ENCODE results near the gene CNKSR2. TPM values are rescaled to one million over a fixed set of nuclear protein-coding genes. Genes with fewer than 3 reads are reported as not detected.
A peak's percentile ranks its signal among the peaks of the same experiment; 100 is the strongest.
"Not testable (repeated sequence)": the region's sequence is repeated elsewhere in the genome, so short reads cannot be mapped to it uniquely, and the experiment has no call there.

CNKSR2 gene
- polyA plus RNA-seq, 3 donors = 1.1 to 1.4 (median 1.3) TPM

DNA sequence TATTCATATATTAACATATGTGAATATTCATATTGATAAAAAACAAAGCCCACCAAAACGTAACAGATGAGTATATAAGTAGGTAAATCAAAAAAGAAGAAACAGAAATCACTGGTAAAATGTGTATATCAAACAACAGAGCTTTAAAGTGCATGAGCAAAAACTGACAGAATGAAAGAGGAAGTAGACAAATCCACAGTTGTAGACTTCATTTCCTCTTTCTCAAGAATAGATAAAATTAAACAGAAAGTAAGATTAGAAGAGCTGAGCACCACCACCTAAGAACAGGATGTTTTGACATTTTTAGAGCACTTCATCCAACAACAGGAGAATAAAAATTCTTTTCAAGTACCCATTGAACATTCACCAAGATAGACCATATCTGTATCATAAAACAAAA is 64.6 kb downstream of the CNKSR2 start:
- no peak for DNase-seq

GRCh38 chrX:21440911-21441310 is 66.7 kb downstream of the CNKSR2 start:
- DNase-seq = no peak

DNA sequence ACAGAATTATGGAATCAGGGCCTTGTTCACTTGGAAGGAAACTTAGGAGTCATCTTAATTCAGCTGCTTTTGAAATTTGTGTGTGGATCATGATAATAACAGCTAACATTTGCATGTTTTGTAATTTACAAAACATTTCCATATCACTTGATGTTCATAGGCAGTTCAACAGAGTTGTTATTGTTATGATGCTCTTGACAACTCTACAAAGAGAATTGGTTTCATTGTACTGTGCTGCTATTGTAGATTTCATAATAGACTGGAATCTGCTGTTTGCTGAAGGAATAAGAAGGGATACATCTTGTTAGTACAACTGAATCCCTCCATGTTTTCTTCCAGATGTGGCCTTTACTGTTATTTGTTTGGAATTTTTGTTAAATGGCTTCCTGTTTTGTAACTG is 83.5 kb downstream of the CNKSR2 start:
- DNase-seq = no peak

DNA sequence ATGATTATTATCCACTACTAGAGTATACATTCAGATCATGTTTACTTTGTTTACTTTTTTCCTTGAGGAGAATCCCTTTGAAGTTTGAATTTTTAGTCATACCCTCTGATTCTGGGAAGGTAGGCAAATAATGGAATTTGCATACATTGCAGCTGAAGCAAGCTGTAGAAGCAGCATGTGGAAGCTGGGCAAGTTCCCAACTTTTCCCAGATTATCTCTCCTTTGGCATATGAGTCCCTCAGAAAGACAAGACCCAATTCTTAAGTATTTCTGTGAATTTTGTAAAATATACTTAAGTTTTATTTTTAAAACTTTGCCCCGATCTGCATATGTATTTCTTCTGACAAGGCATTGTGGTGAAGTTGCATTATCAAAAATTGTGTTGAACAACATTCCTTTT is 94.9 kb downstream of the CNKSR2 start:
- no peak for DNase-seq

DNA sequence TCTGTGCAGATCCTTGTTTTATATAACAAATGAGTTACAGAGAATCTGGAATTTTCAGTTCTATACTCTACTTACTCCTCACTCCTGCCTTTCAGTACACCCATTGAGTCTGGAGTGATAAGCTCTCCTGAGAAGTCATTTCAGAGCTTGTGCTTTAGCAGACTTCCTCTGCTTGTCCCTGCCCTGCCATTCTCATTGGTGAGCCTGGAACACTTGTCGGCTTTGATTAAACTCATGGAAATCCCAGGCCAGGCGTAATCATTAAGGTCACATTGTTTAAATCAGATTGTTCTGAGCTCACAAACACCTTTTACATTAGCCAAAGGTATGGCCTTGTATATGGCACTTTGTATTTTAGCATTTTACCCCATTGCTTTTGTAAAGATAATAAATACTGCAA is 102.7 kb downstream of the CNKSR2 start:
- no peak for DNase-seq

DNA sequence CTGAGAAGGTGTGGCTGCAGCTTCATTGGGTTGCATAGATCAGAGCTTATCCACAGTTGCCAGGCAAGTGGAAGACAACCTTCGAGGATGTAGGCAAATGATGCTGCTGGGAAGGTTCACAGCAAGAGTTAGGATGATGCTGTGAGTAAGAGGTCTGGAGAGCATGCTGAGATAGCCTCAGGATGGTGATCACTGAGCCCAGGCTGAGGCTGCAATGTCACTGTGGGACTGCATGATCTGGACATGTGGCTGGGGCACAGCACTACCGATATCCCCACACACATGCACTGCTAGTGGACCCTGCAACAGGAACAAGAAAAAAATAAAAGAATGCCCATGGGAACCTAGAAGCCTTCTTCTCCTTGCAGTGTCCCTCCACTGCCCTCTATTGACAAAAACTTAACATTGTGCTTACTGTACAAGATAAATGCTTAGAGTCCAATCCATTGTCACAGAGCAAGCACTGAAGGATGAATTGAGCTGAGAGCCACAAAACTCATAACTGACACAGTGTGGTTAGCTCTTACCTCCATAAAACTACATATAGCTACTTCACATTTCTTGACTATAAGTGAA is 105.6 kb downstream of the CNKSR2 start:
- DNase-seq = peak; percentile 38

- no peak for DNase-seq
Measured at GRCh38 chrX:21481761-21482160, 107.5 kb downstream of the CNKSR2 start.

- not testable (repeated sequence) for DNase-seq
Measured at GRCh38 chrX:21484051-21484450, 109.8 kb downstream of the CNKSR2 start.

GRCh38 chrX:21487832-21488231 is 113.6 kb downstream of the CNKSR2 start:
- peak; percentile 11 for DNase-seq

GRCh38 chrX:21490341-21490740 is 116.1 kb downstream of the CNKSR2 start:
- no peak for DNase-seq

DNA sequence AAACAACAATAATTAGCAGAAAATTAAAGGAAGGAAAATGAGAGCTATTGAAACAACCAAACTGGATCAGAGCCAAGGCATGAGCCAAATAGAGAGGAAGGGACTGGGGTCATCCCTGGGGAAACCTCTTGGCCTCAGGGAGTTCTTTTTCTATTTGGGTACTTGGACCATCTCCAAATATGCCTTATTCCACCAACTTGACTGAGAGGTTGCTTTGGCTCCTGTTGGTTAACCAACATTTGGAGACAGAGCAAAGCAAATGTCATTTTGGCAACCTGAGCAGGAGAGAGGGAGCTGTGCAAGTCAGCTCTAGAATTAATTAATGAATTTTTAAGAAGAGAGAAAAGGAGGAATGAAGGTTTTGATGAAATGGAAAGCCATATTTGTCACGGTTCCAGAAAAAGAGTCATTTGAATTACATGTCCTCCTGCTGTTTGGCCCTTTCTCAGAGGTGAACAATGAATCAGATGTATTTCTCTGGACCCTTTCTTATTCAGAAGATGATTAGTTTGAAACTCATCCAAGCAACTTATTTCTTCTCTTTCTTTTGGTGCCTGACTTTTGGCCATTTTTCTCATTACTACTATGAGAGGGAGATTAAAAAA is 119.1 kb downstream of the CNKSR2 start:
- no peak for DNase-seq

- no peak for DNase-seq
Measured at GRCh38 chrX:21503593-21503992, 129.4 kb downstream of the CNKSR2 start.

DNA sequence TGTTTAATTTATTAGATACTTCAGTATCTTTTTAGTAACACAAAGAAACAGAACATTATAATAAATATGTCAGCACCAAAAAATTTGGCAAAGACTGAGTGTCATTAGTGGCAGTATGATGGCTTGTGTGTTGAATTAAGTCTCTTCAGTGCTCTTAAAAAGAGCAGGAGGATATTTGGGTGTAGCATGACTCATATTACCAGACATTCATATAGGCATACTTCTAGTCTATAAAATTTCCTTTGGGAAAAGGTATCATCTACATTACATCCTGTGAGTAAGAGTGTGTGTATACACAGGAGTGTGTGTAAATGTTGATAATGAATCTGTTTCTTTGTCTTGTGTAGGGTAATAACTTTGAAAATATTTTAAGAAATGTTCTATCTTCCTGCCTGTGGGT is 135.7 kb downstream of the CNKSR2 start:
- DNase-seq = no peak

GRCh38 chrX:21524008-21524407 is 149.8 kb downstream of the CNKSR2 start:
- DNase-seq = no peak

DNA sequence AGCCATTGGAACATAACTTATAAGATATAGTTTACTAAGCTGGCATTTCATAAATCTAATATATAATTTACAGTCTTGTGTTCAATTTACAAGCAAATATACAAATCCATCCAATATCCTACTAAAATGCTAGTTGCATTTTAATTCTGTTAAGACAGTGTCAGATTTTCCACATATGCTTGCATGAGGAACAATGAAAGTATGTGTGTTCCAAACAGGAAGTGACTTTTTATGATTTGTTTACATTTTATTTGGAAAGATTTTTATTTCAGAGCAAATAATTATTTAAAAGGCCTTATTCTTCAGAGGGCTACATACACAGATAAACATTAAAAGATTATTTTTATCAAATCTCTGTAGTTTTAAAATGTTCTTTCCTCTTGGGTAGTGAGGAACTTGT is 153.9 kb downstream of the CNKSR2 start:
- DNase-seq = no peak

DNA sequence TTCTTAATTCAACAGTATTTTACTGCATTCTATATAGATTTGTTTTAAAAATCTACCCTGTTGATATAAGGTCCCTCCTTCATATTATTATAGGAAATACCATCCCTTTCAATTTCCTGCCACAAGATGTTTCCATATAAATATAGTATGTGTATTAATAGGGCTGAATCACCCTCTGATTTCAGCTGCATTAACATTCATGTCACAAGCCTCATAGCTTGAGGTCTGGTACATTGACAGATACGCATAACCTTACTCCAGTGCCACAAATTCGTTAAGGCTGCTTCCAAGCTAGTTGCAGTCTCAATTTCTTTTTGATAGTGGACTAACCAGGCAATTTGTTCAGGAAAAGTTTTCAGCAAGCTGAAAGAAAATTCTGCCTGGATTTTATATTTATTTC is 155.6 kb downstream of the CNKSR2 start:
- DNase-seq = no peak

DNA sequence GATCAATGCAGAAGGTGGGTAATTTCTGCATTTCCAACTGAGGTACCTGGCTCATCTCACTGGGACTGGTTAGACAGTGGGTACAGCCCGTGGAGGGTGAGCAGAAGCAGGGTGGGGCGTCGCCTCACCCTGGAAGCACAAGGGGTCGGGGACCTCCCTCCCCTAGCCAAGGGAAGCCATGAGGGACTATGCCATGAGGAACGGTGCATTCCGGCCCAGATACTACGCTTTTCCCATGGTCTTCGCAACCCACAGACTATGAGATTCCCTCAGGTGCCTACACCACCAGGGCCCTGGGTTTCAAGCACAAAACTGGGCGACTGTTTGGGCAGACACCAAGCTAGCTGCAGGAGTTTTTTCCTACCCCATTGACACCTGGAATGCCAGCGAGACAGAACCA is 170.4 kb downstream of the CNKSR2 start:
- DNase-seq = not testable (repeated sequence)

DNA sequence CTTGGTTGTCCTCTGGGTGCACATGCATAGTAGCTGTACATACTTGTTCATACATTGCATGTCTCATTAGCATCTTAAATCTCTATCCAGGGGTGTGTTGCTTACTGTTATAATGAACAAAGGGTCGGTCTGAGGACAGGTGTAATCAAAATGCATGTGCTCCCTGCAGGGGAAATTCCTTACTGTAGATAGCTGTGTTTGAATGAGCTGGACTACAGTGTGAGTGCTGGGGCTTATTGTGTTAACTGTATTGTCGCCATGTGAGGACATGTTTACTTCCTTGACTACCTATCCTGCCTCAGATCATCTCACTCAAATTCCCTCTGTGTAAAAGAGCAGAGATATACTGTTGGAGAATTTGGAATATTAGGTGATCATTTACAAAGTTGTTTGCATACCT is 185.2 kb downstream of the CNKSR2 start:
- DNase-seq = no peak

DNA sequence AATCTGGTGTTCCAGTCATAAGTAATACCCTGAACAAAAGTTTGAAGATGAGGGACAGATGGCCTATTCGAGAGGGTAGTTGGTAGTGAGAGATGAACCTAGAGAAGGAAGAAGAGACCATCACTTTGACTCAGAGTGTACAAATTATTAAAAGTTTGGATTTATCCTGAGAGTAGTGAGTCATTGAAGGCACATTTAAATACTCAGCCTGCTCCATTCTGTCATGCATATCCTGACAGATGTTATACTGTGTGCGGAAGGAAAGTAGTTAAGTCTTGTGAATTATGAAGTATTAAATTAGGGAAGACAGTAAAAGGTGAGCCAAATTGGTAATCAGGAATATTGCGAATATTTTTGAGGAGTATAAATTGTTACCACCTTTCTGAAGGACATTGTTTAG is 190.8 kb downstream of the CNKSR2 start:
- DNase-seq = no peak

DNA sequence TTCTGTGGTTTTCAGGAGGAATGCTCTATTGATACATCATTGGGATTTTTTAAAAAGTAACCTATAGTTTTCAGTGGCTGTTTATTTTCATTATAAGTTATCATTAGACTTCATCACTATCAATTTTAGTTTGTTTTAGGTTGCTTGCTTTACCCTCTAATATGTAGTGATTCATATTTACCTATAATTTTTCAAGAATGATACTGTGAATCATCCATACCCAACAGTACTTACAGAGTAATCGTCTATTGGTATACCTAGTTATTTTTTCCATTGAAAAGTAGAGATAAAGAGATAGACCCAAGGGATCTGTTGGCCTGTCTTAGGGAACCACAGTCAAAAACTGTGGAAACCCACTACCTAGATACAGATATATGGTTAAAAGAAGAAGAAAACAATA is 200.6 kb downstream of the CNKSR2 start:
- DNase-seq = no peak

- no peak for DNase-seq
Measured at GRCh38 chrX:21581479-21581878, 207.3 kb downstream of the CNKSR2 start.

- no peak for DNase-seq
Measured at GRCh38 chrX:21586001-21586400, 211.8 kb downstream of the CNKSR2 start.

GRCh38 chrX:21590012-21590776 is 216.0 kb downstream of the CNKSR2 start:
- no peak for DNase-seq

GRCh38 chrX:21606002-21606401 is 231.8 kb downstream of the CNKSR2 start:
- DNase-seq = no peak

Data from renal pelvis (tissue), 4 donors.